Keratinocyte (primary cell): Measurements from ENCODE around the gene FTO. TPM values are rescaled to one million over a fixed set of nuclear protein-coding genes. Genes with fewer than 3 reads are reported as not detected.

Experiments
- DNase-seq: peaks from one replicate; pipeline ENCODE4 v3.0.0-alpha.2; 2011; ENCODE audit warnings: low read depth, missing footprints, low spot score
- FAIRE-seq: peaks from 2 replicates; lab custom pipeline; 2011; peaks lifted over from hg19 to GRCh38; lab: Jason Lieb, UNC
- H2AFZ ChIP-seq: 2 replicates; pipeline ENCODE4 v1.6.0; 2012; ENCODE audit warnings: low read length, control low read depth, inconsistent platforms; ENCODE audit not compliant: control insufficient read depth
- H3K27ac ChIP-seq: 2 replicates; pipeline ENCODE4 v1.5.1; 2011; ENCODE audit warnings: low read length; ENCODE audit not compliant: control insufficient read depth, insufficient read depth
- H3K27me3 ChIP-seq: 3 replicates; pipeline ENCODE4 v1.6.0; 2011; ENCODE audit warnings: low read length; ENCODE audit not compliant: control insufficient read depth, insufficient read depth; ENCODE audit errors: extremely low read depth
- H3K36me3 ChIP-seq, 2 experiments: 2 replicates in 1 of 2; 3 replicates in 1 of 2; pipeline ENCODE4 v1.5.1; 2011; ENCODE audit warnings: low read length in 2 of 2, mild to moderate bottlenecking in 1 of 2; ENCODE audit not compliant: control insufficient read depth in 2 of 2, insufficient read depth in 2 of 2; ENCODE audit errors: extremely low read depth in 1 of 2
- H3K4me1 ChIP-seq: 3 replicates; pipeline ENCODE4 v1.5.1; 2011; ENCODE audit warnings: low read length; ENCODE audit not compliant: control insufficient read depth, insufficient read depth; ENCODE audit errors: extremely low read depth
- H3K4me2 ChIP-seq: 3 replicates; pipeline ENCODE4 v1.6.0; 2011; ENCODE audit warnings: low read depth, low read length; ENCODE audit not compliant: control insufficient read depth, insufficient read depth; ENCODE audit errors: extremely low read depth
- H3K4me3 ChIP-seq, 3 experiments: fragments of 200-600 bp in 1 of 3; sonication (generic) in 1 of 3; 2 replicates in 2 of 3; 3 replicates in 1 of 3; pipeline ENCODE4 v1.5.1; 2011 to 2016; ENCODE audit warnings: low read length in 3 of 3, mild to moderate bottlenecking in 3 of 3, control low read depth in 2 of 3, inconsistent platforms in 1 of 3, low read depth in 1 of 3, mixed read lengths in 1 of 3, mixed run types in 1 of 3, moderate library complexity in 1 of 3; ENCODE audit not compliant: control insufficient read depth in 2 of 3, insufficient read depth in 2 of 3; ENCODE audit errors: extremely low read depth in 1 of 3
- H3K79me2 ChIP-seq: 2 replicates; pipeline ENCODE4 v1.6.0; 2012; ENCODE audit warnings: low read length; ENCODE audit not compliant: control insufficient read depth, insufficient read depth
- H3K9ac ChIP-seq: 3 replicates; pipeline ENCODE4 v1.6.0; 2011; ENCODE audit warnings: low read length; ENCODE audit not compliant: control insufficient read depth, insufficient read depth; ENCODE audit errors: extremely low read depth
- H3K9me1 ChIP-seq: 3 replicates; pipeline ENCODE4 v1.6.0; 2011; ENCODE audit warnings: low read length; ENCODE audit not compliant: control insufficient read depth, insufficient read depth; ENCODE audit errors: extremely low read depth
- H3K9me3 ChIP-seq: 2 replicates; pipeline ENCODE4 v1.5.1; 2012; ENCODE audit warnings: low read depth, low read length; ENCODE audit not compliant: control insufficient read depth
- H4K20me1 ChIP-seq: 3 replicates; pipeline ENCODE4 v1.6.0; 2011; ENCODE audit warnings: low read length; ENCODE audit not compliant: control insufficient read depth, insufficient read depth; ENCODE audit errors: extremely low read depth
- EZH2 ChIP-seq: IDR thresholded peaks from one replicate; pipeline ENCODE4 v1.6.1; 2012; ENCODE audit warnings: inconsistent platforms, mild to moderate bottlenecking, low read length, moderate library complexity
- dilution Hi-C: fragments of 300-500 bp; cut with MboI; formaldehyde crosslinking; loops from one replicate; pipeline ENCODE4 v1.7.0; 2020; ENCODE audit warnings: low sequenced_read_pairs; ENCODE audit not compliant: extremely low pct_ligation_motif_present
- polyA plus RNA-seq, 5 experiments: library from polyadenylated mRNA; depleted of rRNA in 3 of 5; stranded (reverse) in 3 of 5; stranded (forward) in 1 of 5; unstranded in 1 of 5; fragments of >200 nt; gene quantifications; 1 replicate in 1 of 5; 2 replicates in 3 of 5; 3 replicates in 1 of 5; pipeline versions ENCODE4 v1.2.1 to v1.2.3, GENCODE V29; 2011 to 2012; ENCODE audit warnings: missing spikeins in 2 of 5, low read depth in 1 of 5, low replicate concordance in 1 of 5
- TF ChIP-seq, protein P1 (sequence below), 3 experiments: IDR thresholded peaks in 1 of 3; conservative IDR thresholded peaks in 1 of 3; optimal IDR thresholded peaks in 1 of 3; 2 replicates in 2 of 3; 3 replicates in 1 of 3; pipeline versions ENCODE3 to v1.5.1; 2011; ENCODE audit warnings: low read length in 3 of 3, mild to moderate bottlenecking in 3 of 3, moderate library complexity in 2 of 3, control low read depth in 1 of 3, inconsistent platforms in 1 of 3; ENCODE audit not compliant: insufficient read depth in 2 of 3; ENCODE audit errors: extremely low read depth in 1 of 3

Gene FTO
- polyA plus RNA-seq, 1 donor (not counting 4 experiments of a cell fraction or from before 2014, with no cell fraction given), result 56.4 TPM

DNA sequence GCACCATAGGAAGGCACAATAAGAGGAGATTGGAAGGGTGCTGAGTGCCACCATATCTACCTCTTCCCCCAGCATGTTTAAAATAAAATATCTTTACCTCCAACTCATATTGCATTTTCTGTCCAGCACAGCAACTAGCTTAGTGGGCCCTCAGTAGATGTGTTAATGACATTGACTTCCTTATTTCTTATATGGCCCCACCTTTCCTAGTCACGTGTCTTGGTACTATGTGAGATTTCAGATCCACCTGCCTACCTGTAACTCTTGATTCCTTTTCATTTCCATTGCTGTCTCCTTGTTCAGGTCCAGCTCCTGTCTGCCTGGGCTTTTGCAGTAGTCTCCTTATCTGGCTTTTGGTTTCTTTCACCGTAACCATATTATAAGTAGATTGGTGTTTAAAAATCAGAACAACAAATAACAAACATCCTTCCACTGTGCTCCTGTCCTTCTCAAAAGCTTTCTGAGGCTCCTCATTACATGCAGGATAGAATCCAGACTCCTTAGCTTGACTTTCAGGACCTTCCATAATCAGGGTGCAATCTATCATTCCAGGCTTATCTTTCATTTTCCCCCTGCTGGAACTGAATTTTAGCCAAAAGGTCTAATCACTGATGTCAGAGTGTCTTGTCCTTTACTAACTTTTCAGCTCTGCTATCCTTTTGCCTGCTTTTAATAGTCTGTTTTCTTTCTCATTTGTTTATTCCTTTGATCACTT is 71.3 kb downstream of the FTO start:
- peaks cover 26% of the 10 kb centered on the region for H3K4me1 ChIP-seq
- peak overlapping the region; percentile 66 for H3K27ac ChIP-seq
- peaks cover 29% of the 10 kb centered on the region for H3K79me2 ChIP-seq
- H3K9me1 ChIP-seq, result no peaks in the 10 kb centered on the region
- H3K9me3 ChIP-seq, result no peaks in the 10 kb centered on the region
- no peak overlapping the region for H2AFZ ChIP-seq
- no peaks in the 10 kb centered on the region for H3K27me3 ChIP-seq
- no peaks in the 10 kb centered on the region for H3K36me3 ChIP-seq
- DNase-seq (no peak), FAIRE-seq (no peak)
- H3K9ac ChIP-seq, result peak overlapping the region; percentile 20
- no peak for TF ChIP-seq EZH2
- TF ChIP-seq, protein P1, sequence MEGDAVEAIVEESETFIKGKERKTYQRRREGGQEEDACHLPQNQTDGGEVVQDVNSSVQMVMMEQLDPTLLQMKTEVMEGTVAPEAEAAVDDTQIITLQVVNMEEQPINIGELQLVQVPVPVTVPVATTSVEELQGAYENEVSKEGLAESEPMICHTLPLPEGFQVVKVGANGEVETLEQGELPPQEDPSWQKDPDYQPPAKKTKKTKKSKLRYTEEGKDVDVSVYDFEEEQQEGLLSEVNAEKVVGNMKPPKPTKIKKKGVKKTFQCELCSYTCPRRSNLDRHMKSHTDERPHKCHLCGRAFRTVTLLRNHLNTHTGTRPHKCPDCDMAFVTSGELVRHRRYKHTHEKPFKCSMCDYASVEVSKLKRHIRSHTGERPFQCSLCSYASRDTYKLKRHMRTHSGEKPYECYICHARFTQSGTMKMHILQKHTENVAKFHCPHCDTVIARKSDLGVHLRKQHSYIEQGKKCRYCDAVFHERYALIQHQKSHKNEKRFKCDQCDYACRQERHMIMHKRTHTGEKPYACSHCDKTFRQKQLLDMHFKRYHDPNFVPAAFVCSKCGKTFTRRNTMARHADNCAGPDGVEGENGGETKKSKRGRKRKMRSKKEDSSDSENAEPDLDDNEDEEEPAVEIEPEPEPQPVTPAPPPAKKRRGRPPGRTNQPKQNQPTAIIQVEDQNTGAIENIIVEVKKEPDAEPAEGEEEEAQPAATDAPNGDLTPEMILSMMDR (optimal IDR thresholded peaks at IDR 0.05 in 1 of 3, IDR thresholded peaks at IDR 0.05 in 1 of 3, conservative IDR thresholded peaks at IDR 0.05 in 1 of 3; ENCODE audit: extremely low read depth in 1 of 3, insufficient read depth in 2 of 3, low read length in 3 of 3), result no peak
- no peak overlapping the region for H3K4me3 ChIP-seq
- dilution Hi-C loops, result no loop called here
- peak overlapping the region; percentile 25 for H3K4me2 ChIP-seq
- H4K20me1 ChIP-seq, result no peaks in the 10 kb centered on the region

DNA sequence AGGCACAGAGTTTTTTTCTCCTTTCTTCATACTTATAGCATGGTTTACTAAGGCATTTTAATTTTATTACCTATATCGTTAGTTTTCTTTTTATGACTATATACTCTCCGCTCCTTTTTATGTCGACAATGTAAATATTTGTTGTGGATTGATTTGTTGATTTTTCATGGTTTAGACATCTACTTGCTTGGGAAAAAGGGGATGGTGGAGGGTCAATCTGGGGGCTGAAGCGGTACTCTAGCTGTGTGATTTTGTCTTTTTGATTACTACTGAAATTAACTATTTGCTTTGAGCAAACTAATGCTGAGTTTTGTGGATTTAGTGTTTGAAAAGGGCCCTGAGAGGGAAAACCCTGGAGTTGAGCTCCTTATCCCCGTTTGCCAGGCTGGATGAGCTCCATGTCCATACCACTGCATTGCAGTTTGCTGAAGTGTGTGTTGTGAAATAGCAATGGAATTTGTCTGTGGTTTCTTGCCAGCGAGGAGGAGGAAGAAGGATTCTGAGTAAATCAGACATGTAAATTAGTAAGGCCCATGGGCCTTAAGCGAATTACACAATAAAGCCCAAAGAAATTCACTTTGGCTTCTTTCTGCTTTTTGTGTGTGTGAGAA is 72.0 kb downstream of the FTO start:
- no peaks in the 10 kb centered on the region for H3K9me1 ChIP-seq
- H3K79me2 ChIP-seq, result peaks cover 32% of the 10 kb centered on the region
- DNase-seq (peak; percentile 56), FAIRE-seq (peak; percentile 96)
- H3K4me2 ChIP-seq, result peak overlapping the region; percentile 25
- peak overlapping the region; percentile 20 for H3K9ac ChIP-seq
- H3K4me3 ChIP-seq, result no peak overlapping the region
- no peaks in the 10 kb centered on the region for H3K36me3 ChIP-seq
- H3K4me1 ChIP-seq, result peaks cover 23% of the 10 kb centered on the region
- TF ChIP-seq, protein P1 (optimal IDR thresholded peaks at IDR 0.05 in 1 of 3, IDR thresholded peaks at IDR 0.05 in 1 of 3, conservative IDR thresholded peaks at IDR 0.05 in 1 of 3; ENCODE audit: extremely low read depth in 1 of 3, insufficient read depth in 2 of 3, low read length in 3 of 3), result no peak
- no peak for TF ChIP-seq EZH2
- H3K9me3 ChIP-seq, result no peaks in the 10 kb centered on the region
- H3K27ac ChIP-seq, result peak overlapping the region; percentile 66
- H3K27me3 ChIP-seq, result no peaks in the 10 kb centered on the region
- no peak overlapping the region for H2AFZ ChIP-seq
- H4K20me1 ChIP-seq, result no peaks in the 10 kb centered on the region
- dilution Hi-C loops, result no loop called here
